H9 (cell line): Measurements from ENCODE around the gene PRMT6. TPM values are rescaled to one million over a fixed set of nuclear protein-coding genes. Genes with fewer than 3 reads are reported as not detected.

Experiments
- DNase-seq: peaks from one replicate; pipeline ENCODE4 v3.0.0-alpha.2; 2017
- H2AFZ ChIP-seq: one replicate; pipeline ENCODE4 v1.6.1; 2013; ENCODE audit warnings: mild to moderate bottlenecking, low read length, control low read depth, moderate library complexity
- H2AK5ac ChIP-seq: 2 replicates; pipeline ENCODE4 v1.6.1; 2013; ENCODE audit warnings: low read length, control low read depth, mixed read lengths; ENCODE audit not compliant: insufficient read length
- H2BK120ac ChIP-seq: one replicate; pipeline ENCODE4 v1.6.1; 2013; ENCODE audit warnings: low read depth, mild to moderate bottlenecking, low read length, control low read depth, inconsistent platforms; ENCODE audit not compliant: poor library complexity, severe bottlenecking
- H2BK12ac ChIP-seq: 2 replicates; pipeline ENCODE4 v1.6.1; 2013; ENCODE audit warnings: low read length, control low read depth, mixed read lengths, low read depth; ENCODE audit not compliant: insufficient read length
- H2BK15ac ChIP-seq: 2 replicates; pipeline ENCODE4 v1.6.1; 2013; ENCODE audit warnings: low read depth, low read length, control low read depth
- H2BK20ac ChIP-seq: one replicate; pipeline ENCODE4 v1.6.1; 2013; ENCODE audit warnings: low read depth, mild to moderate bottlenecking, low read length, control low read depth, inconsistent platforms; ENCODE audit not compliant: poor library complexity, severe bottlenecking
- H2BK5ac ChIP-seq: 2 replicates; pipeline ENCODE4 v1.6.1; 2013; ENCODE audit warnings: low read length, control low read depth, mixed read lengths; ENCODE audit not compliant: insufficient read length
- H3K14ac ChIP-seq: 2 replicates; pipeline ENCODE4 v1.6.1; 2013; ENCODE audit warnings: low read length, control low read depth; ENCODE audit not compliant: insufficient read depth
- H3K18ac ChIP-seq: 2 replicates; pipeline ENCODE4 v1.6.1; 2013; ENCODE audit warnings: low read depth, mild to moderate bottlenecking, mixed read lengths, low read length, control low read depth; ENCODE audit not compliant: insufficient read length
- H3K23ac ChIP-seq: 2 replicates; pipeline ENCODE4 v1.6.1; 2013; ENCODE audit warnings: low read length, control low read depth, mixed read lengths, low read depth; ENCODE audit not compliant: insufficient read length
- H3K23me2 ChIP-seq: 2 replicates; pipeline ENCODE4 v1.6.1; 2013; ENCODE audit warnings: low read depth, mild to moderate bottlenecking, mixed read lengths, low read length, control low read depth; ENCODE audit not compliant: insufficient read length, poor library complexity, severe bottlenecking
- H3K27ac ChIP-seq: 2 replicates; pipeline ENCODE4 v1.5.1; 2013; ENCODE audit warnings: low read length, control low read depth, mixed read lengths, low read depth; ENCODE audit not compliant: insufficient read length
- H3K27me3 ChIP-seq: 2 replicates; pipeline ENCODE4 v1.6.1; 2013; ENCODE audit warnings: low read length, control low read depth, inconsistent platforms; ENCODE audit not compliant: insufficient read depth
- H3K4ac ChIP-seq: 2 replicates; pipeline ENCODE4 v1.6.1; 2013; ENCODE audit warnings: low read depth, mild to moderate bottlenecking, control low read depth, inconsistent platforms, low read length, moderate library complexity
- H3K4me1 ChIP-seq: 2 replicates; pipeline ENCODE4 v1.6.1; 2013; ENCODE audit warnings: low read length, control low read depth, inconsistent platforms; ENCODE audit not compliant: insufficient read depth
- H3K4me2 ChIP-seq: 2 replicates; pipeline ENCODE4 v1.6.1; 2013; ENCODE audit warnings: low read length, control low read depth, mixed read lengths; ENCODE audit not compliant: insufficient read length, insufficient read depth
- H3K56ac ChIP-seq: 2 replicates; pipeline ENCODE4 v1.6.1; 2013; ENCODE audit warnings: low read depth, mild to moderate bottlenecking, mixed read lengths, low read length, control low read depth; ENCODE audit not compliant: insufficient read length
- H3K79me1 ChIP-seq: 2 replicates; pipeline ENCODE4 v1.6.1; 2013; ENCODE audit warnings: low read depth, mild to moderate bottlenecking, moderate library complexity, low read length, control low read depth, inconsistent platforms; ENCODE audit not compliant: insufficient read depth, poor library complexity, severe bottlenecking
- H3K79me2 ChIP-seq: 2 replicates; pipeline ENCODE4 v1.6.1; 2013; ENCODE audit warnings: low read length, control low read depth, inconsistent platforms; ENCODE audit not compliant: insufficient read depth
- H3K9ac ChIP-seq: 2 replicates; pipeline ENCODE4 v1.6.1; 2013; ENCODE audit warnings: low read length, control low read depth, mixed read lengths; ENCODE audit not compliant: insufficient read length; ENCODE audit errors: extremely low read depth
- H3K9me3 ChIP-seq: one replicate; pipeline ENCODE4 v1.6.1; 2013; ENCODE audit warnings: low read depth, low read length, inconsistent platforms; ENCODE audit not compliant: control insufficient read depth
- H3T11ph ChIP-seq: one replicate; pipeline ENCODE4 v1.6.1; 2013; ENCODE audit warnings: mild to moderate bottlenecking, low read length, control low read depth, inconsistent platforms
- H4K20me1 ChIP-seq: one replicate; pipeline ENCODE4 v1.6.1; 2013; ENCODE audit not compliant: control insufficient read depth, insufficient read length, insufficient read depth
- H4K5ac ChIP-seq: 2 replicates; pipeline ENCODE4 v1.6.1; 2013; ENCODE audit warnings: low read depth, mild to moderate bottlenecking, mixed read lengths, low read length, control low read depth; ENCODE audit not compliant: insufficient read length
- H4K8ac ChIP-seq: replicated peaks from 2 replicates; pipeline ENCODE4 v1.6.1; 2013; ENCODE audit warnings: low read length, control low read depth, mixed read lengths, low read depth; ENCODE audit not compliant: insufficient read length
- H4K91ac ChIP-seq: 2 replicates; pipeline ENCODE4 v1.6.1; 2013; ENCODE audit warnings: low read depth, mild to moderate bottlenecking, moderate library complexity, mixed read lengths, low read length, control low read depth; ENCODE audit not compliant: insufficient read length
- H3K27ac Mint-ChIP-seq, 3 experiments: 2 replicates in 2 of 3; 3 replicates in 1 of 3; pipeline ENCODE4 v1.8.0; 2020 to 2021; ENCODE audit warnings: mixed read lengths in 3 of 3, mild to moderate bottlenecking in 1 of 3, moderate library complexity in 1 of 3
- H3K27me3 Mint-ChIP-seq: 2 replicates; pipeline ENCODE4 v1.8.0; 2021; ENCODE audit warnings: low read depth, mild to moderate bottlenecking, moderate library complexity, mixed read lengths
- H3K36me3 Mint-ChIP-seq, 3 experiments: 2 replicates in 2 of 3; 3 replicates in 1 of 3; pipeline ENCODE4 v1.8.0; 2020 to 2021; ENCODE audit warnings: low read depth in 3 of 3, mixed read lengths in 3 of 3; ENCODE audit not compliant: insufficient read depth in 1 of 3
- H3K4me1 Mint-ChIP-seq, 2 experiments: 2 replicates each; pipeline ENCODE4 v1.8.0; 2020; ENCODE audit warnings: mixed read lengths in 2 of 2
- H3K4me3 Mint-ChIP-seq, 2 experiments: 2 replicates in 1 of 2; 3 replicates in 1 of 2; pipeline ENCODE4 v1.8.0; 2020 to 2021; ENCODE audit warnings: mild to moderate bottlenecking in 2 of 2, mixed read lengths in 2 of 2, moderate library complexity in 1 of 2
- H3K9me3 Mint-ChIP-seq, 2 experiments: 2 replicates in 1 of 2; 3 replicates in 1 of 2; pipeline ENCODE4 v1.8.0; 2020; ENCODE audit warnings: mild to moderate bottlenecking in 2 of 2, mixed read lengths in 2 of 2, moderate library complexity in 1 of 2
- WGBS: extraction: QIAGEN DNeasy Blood & Tissue Kit; methylation state at CpG from one replicate; pipeline ENCODE4 v1.1.7; 2013; ENCODE audit warnings: missing lambda C conversion rate, low lambda C conversion rate, mixed read lengths; ENCODE audit not compliant: insufficient read length; ENCODE audit errors: extremely low coverage; 5-methylcytosine and 5-hydroxymethylcytosine counted together
- total RNA-seq: library from RNA; stranded (reverse); gene quantifications from 2 replicates; pipeline ENCODE4 v1.2.1, GENCODE V29; 2021
- TF ChIP-seq, protein P1 (sequence below): fragments of 200-600 bp; sonication (generic); conservative IDR thresholded peaks from 3 replicates; pipeline ENCODE4 v1.8.0; 2021; ENCODE audit warnings: antibody characterized with exemption, mild to moderate bottlenecking

Gene PRMT6
- total RNA-seq, 1 experiment from 2014 or later: 37.5 TPM

DNA sequence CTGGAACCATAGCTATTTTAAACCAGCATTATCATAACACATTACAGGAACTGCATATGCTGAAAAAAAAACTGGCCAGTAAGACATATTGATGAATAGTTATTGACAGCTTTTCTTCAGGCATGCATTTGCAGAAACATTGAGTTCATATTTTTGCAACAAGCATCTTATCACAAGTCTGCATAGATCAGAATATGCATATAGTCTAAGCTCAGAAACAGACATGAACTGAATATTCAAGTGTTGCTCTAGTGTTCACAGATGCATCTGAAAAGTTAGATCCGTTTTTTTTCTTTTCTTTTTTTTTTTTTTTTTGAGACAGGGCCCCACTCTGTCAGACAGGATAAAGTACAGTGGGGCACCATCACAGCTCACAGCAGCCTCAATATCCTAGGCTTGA, 22.8 kb downstream of the PRMT6 start:
- Histone ChIP-seq H3K23me2 (no peaks in the 10 kb centered on the region), H3K4ac (no peak overlapping the region), H3K56ac (no peak overlapping the region), H3K9ac (no peak overlapping the region), H3K23ac (no peak overlapping the region), H3K79me1 (no peaks in the 10 kb centered on the region), H4K20me1 (no peaks in the 10 kb centered on the region), H3K14ac (no peak overlapping the region), H2BK5ac (no peak overlapping the region), H3K79me2 (no peaks in the 10 kb centered on the region), H4K5ac (no peak overlapping the region), H3K9me3 (no peaks in the 10 kb centered on the region), H2BK120ac (no peak overlapping the region), H3T11ph (no peak overlapping the region), H3K27ac (no peak overlapping the region), H4K91ac (no peak overlapping the region), H2BK12ac (no peak overlapping the region), H3K27me3 (no peaks in the 10 kb centered on the region), H2BK15ac (no peak overlapping the region), H3K4me2 (no peak overlapping the region), H2AK5ac (no peak overlapping the region), H3K18ac (no peak overlapping the region), H2AFZ (no peak overlapping the region), H2BK20ac (no peak overlapping the region), H3K4me1 (no peaks in the 10 kb centered on the region; the same call in 1 of the 2 replicates), H4K8ac (no peak overlapping the region)
- TF ChIP-seq, protein P1, sequence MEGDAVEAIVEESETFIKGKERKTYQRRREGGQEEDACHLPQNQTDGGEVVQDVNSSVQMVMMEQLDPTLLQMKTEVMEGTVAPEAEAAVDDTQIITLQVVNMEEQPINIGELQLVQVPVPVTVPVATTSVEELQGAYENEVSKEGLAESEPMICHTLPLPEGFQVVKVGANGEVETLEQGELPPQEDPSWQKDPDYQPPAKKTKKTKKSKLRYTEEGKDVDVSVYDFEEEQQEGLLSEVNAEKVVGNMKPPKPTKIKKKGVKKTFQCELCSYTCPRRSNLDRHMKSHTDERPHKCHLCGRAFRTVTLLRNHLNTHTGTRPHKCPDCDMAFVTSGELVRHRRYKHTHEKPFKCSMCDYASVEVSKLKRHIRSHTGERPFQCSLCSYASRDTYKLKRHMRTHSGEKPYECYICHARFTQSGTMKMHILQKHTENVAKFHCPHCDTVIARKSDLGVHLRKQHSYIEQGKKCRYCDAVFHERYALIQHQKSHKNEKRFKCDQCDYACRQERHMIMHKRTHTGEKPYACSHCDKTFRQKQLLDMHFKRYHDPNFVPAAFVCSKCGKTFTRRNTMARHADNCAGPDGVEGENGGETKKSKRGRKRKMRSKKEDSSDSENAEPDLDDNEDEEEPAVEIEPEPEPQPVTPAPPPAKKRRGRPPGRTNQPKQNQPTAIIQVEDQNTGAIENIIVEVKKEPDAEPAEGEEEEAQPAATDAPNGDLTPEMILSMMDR: no peak
- Mint-ChIP-seq H3K4me3 (no peak overlapping the region), H3K4me1 (0 out of 4 replicates have a peak, but pooled peaks cover 0 to 4% of the 10 kb centered on the region in 2 experiments), H3K27me3 (no peaks in the 10 kb centered on the region), H3K27ac (no peak overlapping the region), H3K9me3 (peaks cover 6% of the 10 kb centered on the region in 2 experiments; a peak in 3 of 5 replicates), H3K36me3 (peaks cover 0 to 5% (median 0%) of the 10 kb centered on the region in 3 experiments; a peak in 2 of 7 replicates)
- DNase-seq: no peak
- WGBS: no CpG with 5 or more reads among the region's 1 CpG
